GM18508 (cell line): Measurements from ENCODE around the gene RHOC.

Source experiments
- ATAC-seq: cut with Tn5 transposase; IDR thresholded peaks from one replicate; pipeline ENCODE4 v1.9.1; 2021; ENCODE audit warnings: moderate number of reproducible peaks; ENCODE audit not compliant: insufficient read depth, unreplicated experiment

RHOC gene

DNA sequence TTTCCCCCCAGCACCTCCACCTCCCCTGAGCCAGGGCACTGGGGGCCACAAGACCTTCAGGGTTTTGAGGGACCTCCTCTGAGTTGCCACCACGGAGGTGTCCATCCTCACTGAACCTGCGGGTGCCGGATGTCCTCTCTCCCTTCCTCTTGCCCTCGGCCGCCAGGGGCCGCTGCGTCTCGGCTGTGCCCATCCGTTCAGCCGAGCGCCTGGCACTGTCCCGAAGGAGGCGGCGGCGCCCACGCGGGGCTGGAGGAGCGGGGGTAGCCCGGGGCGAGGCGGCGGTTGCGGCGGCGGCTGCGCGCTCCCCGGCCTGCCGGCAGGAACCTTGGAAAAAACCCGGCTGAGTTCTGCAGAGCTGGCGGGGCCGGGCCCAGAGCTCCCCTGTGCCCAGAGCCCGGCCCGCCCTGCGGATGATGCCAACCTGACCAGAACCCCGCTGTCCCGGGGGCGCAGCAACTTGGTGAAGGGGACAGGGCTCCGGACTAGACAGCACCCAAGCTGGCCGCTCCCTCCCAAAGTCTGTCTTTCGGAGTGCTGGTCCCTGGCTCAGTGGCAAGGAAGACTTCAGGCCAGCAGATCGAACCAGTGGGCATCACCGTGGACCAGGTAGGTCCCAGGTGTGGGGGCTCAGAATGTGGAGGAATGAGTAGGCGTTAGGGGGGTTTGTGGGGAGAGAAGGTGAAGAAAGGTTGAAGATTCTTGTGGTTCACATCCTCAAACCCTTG lies 11.9 kb upstream of the RHOC start:
- no peak for ATAC-seq

GRCh38 chr1:112717263-112717873 lies 10.4 kb upstream of the RHOC start:
- no peak for ATAC-seq

- no peak for ATAC-seq
Measured at GRCh38 chr1:112716133-112716720, 9.3 kb upstream of the RHOC start.

DNA sequence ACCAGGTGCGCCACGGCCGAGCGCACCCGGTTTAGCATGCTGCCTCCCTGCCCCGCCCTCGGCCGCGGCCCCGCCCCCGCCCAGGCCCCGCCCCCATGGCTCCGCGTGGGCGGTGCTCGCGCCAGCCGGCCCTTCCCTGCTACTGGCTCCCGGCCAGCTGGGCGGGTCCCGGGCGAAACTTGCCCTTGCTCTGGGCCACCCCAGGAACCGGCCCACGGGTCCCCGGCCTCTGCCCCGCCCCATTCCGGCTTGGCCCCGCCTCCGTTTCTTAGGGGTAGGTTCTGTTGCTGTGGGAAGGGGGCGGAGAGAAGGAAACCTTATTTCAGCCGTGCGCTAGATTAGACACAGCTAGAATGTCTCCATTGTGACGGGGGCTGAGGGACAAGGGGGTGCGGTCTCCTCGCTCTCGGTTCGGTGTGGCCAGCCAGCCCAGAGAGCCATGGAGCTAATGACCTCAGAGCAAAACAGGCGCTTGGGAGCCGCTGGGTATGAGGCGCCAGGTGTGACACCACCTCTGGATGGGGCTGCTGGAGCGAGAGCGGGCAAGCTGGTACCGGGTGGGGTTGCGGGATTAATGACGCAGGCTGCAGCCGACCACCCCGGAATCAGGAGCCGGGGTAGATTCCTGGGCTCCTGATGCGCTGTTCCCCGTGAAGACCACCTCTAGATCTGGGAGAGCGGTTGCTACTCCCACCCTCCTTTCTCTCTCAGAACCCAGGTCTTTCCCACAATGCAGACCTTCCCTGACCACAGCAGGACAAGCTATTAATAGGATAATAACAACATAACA lies 8.5 kb upstream of the RHOC start, which contains the start of gene PPM1J:
Gene PPM1J, minus strand, starts transcription at position 69 of the 790 bp plus-strand sequence. Its CDS starts 31 bp downstream, at position 38.
- ATAC-seq: peak; percentile 48

DNA sequence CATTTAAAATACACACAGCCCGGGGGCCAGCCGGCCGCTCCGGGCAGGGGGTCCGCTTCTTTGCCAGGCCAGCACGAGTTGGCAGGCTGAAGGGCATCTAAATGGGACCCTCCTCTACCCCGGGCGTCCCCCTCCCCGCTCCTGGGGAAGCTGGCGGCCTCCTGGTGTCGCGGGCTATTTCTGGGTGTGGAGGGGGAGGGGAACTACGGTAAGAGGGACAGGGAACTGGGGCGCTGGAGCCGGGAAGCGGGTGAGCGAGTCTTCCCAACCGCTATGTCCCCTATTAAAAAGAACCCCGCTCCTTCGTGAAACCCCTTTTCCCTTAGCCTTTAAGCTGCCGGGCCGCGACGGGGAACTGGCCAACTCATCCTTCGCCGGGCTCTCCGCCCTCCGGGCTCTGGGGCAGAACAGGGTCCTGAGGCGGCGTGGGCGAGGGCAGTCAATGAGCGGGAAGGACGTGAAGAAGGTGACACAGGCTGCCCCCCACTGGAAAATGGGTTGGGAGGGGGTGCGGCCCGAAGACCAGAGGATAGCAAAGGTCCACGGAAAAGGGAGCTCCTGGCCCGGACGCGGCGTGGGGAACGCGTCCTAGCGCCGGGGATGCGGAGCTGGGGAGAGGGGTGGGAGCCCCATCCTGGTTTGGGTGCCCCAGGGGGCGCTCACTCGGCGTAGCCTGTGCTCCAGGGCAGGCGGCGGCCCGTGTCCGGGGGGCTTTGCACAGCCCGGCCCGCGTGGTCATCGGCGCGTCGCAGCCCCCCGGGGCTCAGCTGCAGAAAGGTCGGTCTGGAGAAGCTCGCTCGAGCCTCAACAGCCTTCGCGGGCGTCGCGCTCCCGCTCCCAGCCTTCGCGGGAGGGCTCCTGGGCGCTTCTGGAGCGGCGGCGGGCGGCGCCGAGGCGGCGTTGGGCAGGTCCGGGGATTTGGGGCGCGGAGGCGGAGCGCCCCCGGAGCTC lies 7.7 kb upstream of the RHOC start:
- no peak for ATAC-seq

GRCh38 chr1:112713466-112714312 lies 6.8 kb upstream of the RHOC start:
- no peak for ATAC-seq

- no peak for ATAC-seq
Measured at GRCh38 chr1:112712701-112713128, 5.8 kb upstream of the RHOC start.

DNA sequence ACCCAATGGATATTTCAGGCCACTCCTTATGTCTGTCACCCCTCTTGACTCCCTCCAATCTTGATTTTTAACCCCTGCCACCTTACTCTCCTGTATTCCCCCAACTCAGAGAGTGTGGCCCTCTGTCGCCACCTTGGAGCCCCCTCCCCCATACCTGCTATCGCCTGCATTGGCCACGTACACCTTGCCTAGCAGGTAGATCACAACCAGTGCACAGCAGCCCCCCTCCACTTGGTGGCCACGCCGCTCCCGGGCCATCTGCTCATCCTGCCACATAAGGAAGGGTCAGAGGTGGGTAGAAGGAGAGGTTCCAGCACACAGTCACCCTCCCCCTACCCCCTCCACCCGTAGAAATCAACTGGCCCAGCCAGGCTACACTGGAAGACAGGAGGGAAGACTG lies 5.3 kb upstream of the RHOC start:
- ATAC-seq: no peak

DNA sequence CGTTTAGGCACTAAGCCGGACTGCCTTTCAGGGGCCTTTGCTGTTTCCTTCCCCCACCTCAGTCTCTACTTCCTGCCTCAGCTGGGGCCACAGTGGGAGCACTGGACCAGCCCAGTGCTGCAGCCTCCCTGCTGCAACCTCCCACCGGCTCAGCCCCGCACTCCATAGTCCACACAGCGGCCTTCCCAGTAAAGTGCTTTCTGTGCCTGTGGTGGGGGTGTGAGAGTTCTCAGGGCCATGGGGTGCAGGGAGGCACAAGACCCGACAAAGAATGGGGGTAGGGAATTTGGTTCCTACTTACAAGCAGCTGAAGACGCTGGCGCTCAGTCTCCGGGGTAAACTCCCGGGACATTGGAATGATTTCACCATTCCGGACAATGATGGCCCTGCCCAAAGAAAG lies 4.7 kb upstream of the RHOC start:
- ATAC-seq: no peak

- no peak for ATAC-seq
Measured at GRCh38 chr1:112711041-112711440, 4.1 kb upstream of the RHOC start.

DNA sequence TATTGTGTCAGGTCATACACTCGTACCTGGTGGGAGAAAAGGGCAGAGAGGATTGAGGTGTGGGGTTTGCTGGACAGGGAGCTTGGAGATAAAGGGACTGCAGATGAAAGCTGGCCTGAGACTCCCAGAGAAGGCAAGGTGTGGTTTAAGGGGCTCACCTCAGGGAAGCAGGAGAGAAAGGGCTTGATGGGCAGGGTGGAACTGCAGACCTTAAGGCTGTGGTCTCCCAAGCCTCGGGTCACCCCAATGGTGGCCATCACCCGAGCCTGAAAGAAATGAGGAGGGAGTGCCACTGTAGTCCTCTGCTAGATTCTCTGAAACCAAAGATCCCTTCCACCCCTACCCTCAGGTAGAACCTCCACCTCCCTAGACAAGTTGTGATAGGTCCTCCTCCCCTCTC lies 3.7 kb upstream of the RHOC start:
- no peak for ATAC-seq

- no peak for ATAC-seq
Measured at GRCh38 chr1:112710159-112710558, 3.2 kb upstream of the RHOC start.

- ATAC-seq: no peak
Measured at GRCh38 chr1:112708489-112708888, 1.6 kb upstream of the RHOC start.

GRCh38 chr1:112708002-112708448 lies 1.1 kb upstream of the RHOC start:
- no peak for ATAC-seq

DNA sequence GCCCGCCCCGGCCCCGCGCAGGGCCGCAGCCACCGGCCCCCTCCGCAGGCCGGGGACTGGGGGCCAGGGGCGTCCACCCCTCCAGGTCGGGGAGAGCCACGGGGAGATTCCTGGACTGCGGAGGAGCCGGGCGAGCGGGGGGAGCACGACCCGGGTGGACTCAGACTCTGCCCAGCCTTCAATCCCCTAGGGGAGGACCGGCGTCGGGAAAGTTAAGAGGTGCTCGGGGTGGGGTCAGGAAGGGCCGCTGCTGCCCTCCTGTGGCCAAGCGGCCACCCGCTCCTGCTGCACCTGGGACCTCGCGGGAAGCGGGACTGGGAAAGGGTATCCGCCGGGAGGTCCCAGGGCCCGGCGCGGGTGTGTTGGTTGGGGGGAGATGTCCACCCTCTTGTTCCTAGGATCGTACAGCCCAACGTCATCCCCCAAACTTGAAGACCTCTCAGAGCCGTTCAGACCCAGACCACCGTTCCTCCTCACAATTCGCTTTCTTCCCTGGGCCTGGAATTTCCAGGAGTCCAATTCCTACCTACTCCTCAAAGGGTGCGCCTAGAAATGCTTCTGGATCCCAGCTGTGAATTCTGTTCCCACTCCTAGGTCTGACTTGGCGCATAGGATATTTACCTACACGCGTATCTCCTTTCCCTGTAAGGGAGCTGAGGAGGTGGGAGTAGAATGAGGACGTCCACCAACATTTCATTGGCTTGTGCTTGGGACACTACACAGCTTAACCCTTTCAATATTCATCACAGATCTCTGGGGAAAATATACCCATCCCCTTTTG lies 484 bp upstream of the RHOC start:
- no peak for ATAC-seq

GRCh38 chr1:112704934-112705627 lies 1.8 kb downstream of the RHOC start:
- peak; percentile 45 for ATAC-seq

- no peak for ATAC-seq
Measured at GRCh38 chr1:112704391-112704933, 2.5 kb downstream of the RHOC start.
